ENCODE results near the gene FCHSD2. TPM values are rescaled to one million over a fixed set of nuclear protein-coding genes. Genes with fewer than 3 reads are reported as not detected.

The FCHSD2 gene
- total and polyA plus RNA-seq, 2 of the 13 experiments (the other 11 are each of a cell fraction or from before 2014, with no cell fraction given): 20.5 to 24.8 TPM

- TF ChIP-seq GMEB2 (CRISPR knock-in tag; IDR thresholded peaks at IDR 0.05; ENCODE audit: low read depth) (no peak), TCF7 (IDR thresholded peaks at IDR 0.05; ENCODE audit: low read depth) (no peak), E2F1 (CRISPR knock-in tag; IDR thresholded peaks at IDR 0.05) (no peak), CREBL2 (CRISPR knock-in tag; IDR thresholded peaks at IDR 0.05; ENCODE audit: borderline replicate concordance) (no peak), ZBTB14 (CRISPR knock-in tag; IDR thresholded peaks at IDR 0.05) (no peak), U2AF1 (optimal IDR thresholded peaks at IDR 0.05; ENCODE audit: low read depth, low read length) (no peak), FOSL2 (CRISPR knock-in tag; IDR thresholded peaks at IDR 0.05) (no peak), ZNF124 (CRISPR knock-in tag; IDR thresholded peaks at IDR 0.05) (no peak), ZNF263 (CRISPR knock-in tag; IDR thresholded peaks at IDR 0.05) (no peak), ZBTB49 (CRISPR knock-in tag; IDR thresholded peaks at IDR 0.05; ENCODE audit: borderline replicate concordance) (no peak)
These were observed 303.3 kb downstream of the FCHSD2 start (continued) for GRCh38 chr11:72838691-72839305.
